MM.1S (cell line): Measurements from ENCODE around the gene COP1.

ENCODE experiments used
- DNase-seq: peaks from one replicate; pipeline ENCODE4 v3.0.0-alpha.2; 2015
- H2AFZ ChIP-seq: fragments of 300-600 bp; sonication (generic); 2 replicates; pipeline ENCODE4 v1.6.0; 2016; ENCODE audit warnings: antibody characterized with exemption, low read length
- H3F3A ChIP-seq: fragments of 300-600 bp; sonication (generic); 2 replicates; pipeline ENCODE4 v1.6.1; 2016; ENCODE audit warnings: mild to moderate bottlenecking, antibody characterized with exemption, low read length, moderate library complexity, mixed read lengths; ENCODE audit not compliant: insufficient read depth
- H3K27ac ChIP-seq: fragments of 300-600 bp; sonication (generic); 2 replicates; pipeline ENCODE4 v1.5.1; 2016; ENCODE audit warnings: mild to moderate bottlenecking, low read length
- H3K27me3 ChIP-seq: fragments of 300-600 bp; sonication (generic); replicated peaks from 2 replicates; pipeline ENCODE4 v1.6.0; 2016; ENCODE audit warnings: low read length; ENCODE audit not compliant: insufficient read depth
- H3K36me3 ChIP-seq: fragments of 300-600 bp; sonication (generic); replicated peaks from 2 replicates; pipeline ENCODE4 v1.6.1; 2016; ENCODE audit warnings: mild to moderate bottlenecking, low read length, mixed read lengths; ENCODE audit not compliant: insufficient read depth
- H3K4me1 ChIP-seq: fragments of 300-600 bp; sonication (generic); 2 replicates; pipeline ENCODE4 v1.6.1; 2016; ENCODE audit warnings: low read length, mixed read lengths
- H3K4me2 ChIP-seq: fragments of 300-600 bp; sonication (generic); 2 replicates; pipeline ENCODE4 v1.6.0; 2016; ENCODE audit warnings: low read depth, low read length
- H3K4me3 ChIP-seq: fragments of 300-600 bp; sonication (generic); 2 replicates; pipeline ENCODE4 v1.5.1; 2016; ENCODE audit warnings: low read length, mixed read lengths
- H3K79me2 ChIP-seq: fragments of 300-600 bp; sonication (generic); 2 replicates; pipeline ENCODE4 v1.6.1; 2016; ENCODE audit warnings: mixed run types, low read length, mixed read lengths
- H3K9ac ChIP-seq: fragments of 300-600 bp; sonication (generic); 2 replicates; pipeline ENCODE4 v1.6.1; 2016; ENCODE audit warnings: low read length, mixed read lengths
- H3K9me2 ChIP-seq: fragments of 300-600 bp; sonication (generic); replicated peaks from 2 replicates; pipeline ENCODE4 v1.6.1; 2016; ENCODE audit warnings: mild to moderate bottlenecking, low read length, mixed read lengths; ENCODE audit not compliant: insufficient read depth
- H3K9me3 ChIP-seq: fragments of 300-600 bp; sonication (generic); replicated peaks from 2 replicates; pipeline ENCODE4 v1.6.1; 2016; ENCODE audit warnings: mild to moderate bottlenecking, low read length, mixed read lengths; ENCODE audit not compliant: insufficient read depth
- H4K20me1 ChIP-seq: fragments of 300-600 bp; sonication (generic); 2 replicates; pipeline ENCODE4 v1.6.1; 2016; ENCODE audit warnings: mild to moderate bottlenecking, low read length, moderate library complexity, mixed read lengths; ENCODE audit not compliant: insufficient read depth
- CTCF ChIP-seq: fragments of 300-600 bp; sonication (generic); IDR thresholded peaks from 2 replicates; pipeline ENCODE4 v1.5.1; 2016; ENCODE audit warnings: antibody characterized with exemption, low read length, mixed read lengths
- EZH2 ChIP-seq: fragments of 300-600 bp; sonication (generic); optimal IDR thresholded peaks from 2 replicates; pipeline ENCODE3; 2017; ENCODE audit warnings: low read depth, mild to moderate bottlenecking, antibody characterized with exemption, low read length, mixed read lengths
- EZH2phosphoT487 ChIP-seq: fragments of 300-600 bp; sonication (generic); IDR thresholded peaks from 2 replicates; pipeline ENCODE4 v1.6.1; 2018; ENCODE audit warnings: antibody characterized with exemption, low read length

COP1 gene

GRCh38 chr1:175960169-175960568, 246.9 kb downstream of the COP1 start:
- H3K4me3 ChIP-seq = no peak overlapping the region
- H3K4me2 ChIP-seq = no peak overlapping the region
- H4K20me1 ChIP-seq = no peaks in the 10 kb centered on the region
- H3K27me3 ChIP-seq = no peaks in the 10 kb centered on the region
- H3K36me3 ChIP-seq = no peaks in the 10 kb centered on the region
- H2AFZ ChIP-seq = no peak overlapping the region
- no peak overlapping the region for H3K27ac ChIP-seq
- no peaks in the 10 kb centered on the region for H3K4me1 ChIP-seq
- no peaks in the 10 kb centered on the region for H3K79me2 ChIP-seq
- H3K9me3 ChIP-seq = no peaks in the 10 kb centered on the region
- no peaks in the 10 kb centered on the region for H3F3A ChIP-seq
- no peak for TF ChIP-seq EZH2
- TF ChIP-seq EZH2phosphoT487 = no peak
- TF ChIP-seq CTCF = no peak
- DNase-seq = no peak
- no peaks in the 10 kb centered on the region for H3K9me2 ChIP-seq
- H3K9ac ChIP-seq = no peak overlapping the region

- H3K27me3 ChIP-seq = no peaks in the 10 kb centered on the region
- H2AFZ ChIP-seq = no peak overlapping the region
- no peak overlapping the region for H3K4me3 ChIP-seq
- no peaks in the 10 kb centered on the region for H3K9me2 ChIP-seq
- H3K36me3 ChIP-seq = no peaks in the 10 kb centered on the region
- H3F3A ChIP-seq = no peaks in the 10 kb centered on the region
- H3K4me2 ChIP-seq = no peak overlapping the region
- no peaks in the 10 kb centered on the region for H4K20me1 ChIP-seq
- no peak for TF ChIP-seq EZH2phosphoT487
- no peak for TF ChIP-seq EZH2
- no peak for TF ChIP-seq CTCF
- H3K27ac ChIP-seq = no peak overlapping the region
- no peaks in the 10 kb centered on the region for H3K9me3 ChIP-seq
- no peaks in the 10 kb centered on the region for H3K79me2 ChIP-seq
- no peak for DNase-seq
- H3K4me1 ChIP-seq = no peaks in the 10 kb centered on the region
- H3K9ac ChIP-seq = no peak overlapping the region
These were observed 255.5 kb downstream of the COP1 start for GRCh38 chr1:175951627-175952026.

- H2AFZ ChIP-seq = no peak overlapping the region
- H3K9me3 ChIP-seq = no peaks in the 10 kb centered on the region
- no peak overlapping the region for H3K4me2 ChIP-seq
- no peak overlapping the region for H3K4me3 ChIP-seq
- H3K36me3 ChIP-seq = no peaks in the 10 kb centered on the region
- no peak overlapping the region for H3K27ac ChIP-seq
- no peaks in the 10 kb centered on the region for H4K20me1 ChIP-seq
- DNase-seq = no peak
- H3F3A ChIP-seq = no peaks in the 10 kb centered on the region
- TF ChIP-seq CTCF (no peak), EZH2phosphoT487 (no peak), EZH2 (no peak)
- H3K4me1 ChIP-seq = no peaks in the 10 kb centered on the region
- no peaks in the 10 kb centered on the region for H3K79me2 ChIP-seq
- no peaks in the 10 kb centered on the region for H3K9me2 ChIP-seq
- H3K27me3 ChIP-seq = no peaks in the 10 kb centered on the region
- H3K9ac ChIP-seq = no peak overlapping the region
These were observed 259.3 kb downstream of the COP1 start for GRCh38 chr1:175947771-175948170.
